ENCODE measurements around the gene RRP12.
A peak's percentile ranks its signal among the peaks of the same experiment; 100 is the strongest.
"Not testable (repeated sequence)": the region's sequence is repeated elsewhere in the genome, so short reads cannot be mapped to it uniquely, and the experiment has no call there.

RRP12 gene

DNA sequence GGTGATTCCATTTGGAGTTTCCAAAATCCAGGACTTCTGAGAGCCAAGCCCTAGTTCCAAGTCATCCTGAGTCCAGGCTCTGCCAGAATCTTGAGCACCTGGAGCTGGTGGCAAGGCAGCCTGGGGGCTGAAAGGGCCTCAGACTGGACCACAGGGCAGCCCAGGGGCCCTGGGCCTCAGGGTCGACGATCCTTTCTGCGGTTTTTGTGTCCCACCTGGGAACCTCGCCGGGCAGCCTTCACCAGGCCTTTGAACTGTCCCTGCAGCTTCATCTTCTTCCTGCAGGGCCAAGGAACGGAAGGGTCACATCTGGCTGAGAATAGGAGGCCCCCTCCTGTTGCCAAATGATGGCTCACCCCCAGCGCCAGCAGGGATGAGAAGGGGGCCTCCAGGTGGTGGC is 44.2 kb downstream of the RRP12 start:
- TF ChIP-seq CTCF (IDR thresholded peaks at IDR 0.05; ENCODE audit: low read length, missing control alignments): no peak
- no peak overlapping the region for H3K4me3 ChIP-seq (replicated peaks; ENCODE audit: low read depth, low read length)
- DNase-seq (ENCODE audit: low read depth): no peak

DNA sequence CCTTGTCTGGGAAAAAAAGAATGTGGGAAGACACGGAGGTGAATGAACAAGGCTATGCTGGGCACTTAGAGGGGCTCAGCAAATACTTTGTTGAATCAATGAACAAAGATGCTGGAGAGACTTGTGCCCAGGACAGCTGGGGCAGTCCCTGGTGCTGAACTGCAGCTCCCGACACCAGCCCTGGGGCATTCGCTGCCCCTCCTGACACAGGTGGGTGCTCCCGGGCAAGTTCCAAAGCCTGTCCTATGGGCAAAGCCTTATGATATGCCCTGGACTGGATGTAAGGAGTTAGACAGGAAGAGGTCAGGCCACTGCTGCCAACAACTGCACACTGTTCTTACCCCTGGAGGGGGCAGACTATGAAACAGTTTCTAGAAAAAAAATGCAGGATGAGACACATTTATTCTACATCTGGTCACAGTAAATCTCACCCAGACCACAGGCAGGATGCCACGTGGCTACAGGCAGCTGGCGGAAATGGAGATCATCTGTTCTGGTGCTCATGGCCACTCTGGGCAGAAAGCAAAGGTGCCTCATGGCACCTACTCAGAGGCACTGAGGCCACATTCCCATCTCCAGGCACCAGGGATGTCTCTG is 44.7 kb downstream of the RRP12 start:
- no peak overlapping the region for H3K4me3 ChIP-seq (replicated peaks; ENCODE audit: low read depth, low read length)
- no peak for DNase-seq (ENCODE audit: low read depth)
- no peak for TF ChIP-seq CTCF (IDR thresholded peaks at IDR 0.05; ENCODE audit: low read length, missing control alignments)

- no peak overlapping the region for H3K4me3 ChIP-seq (replicated peaks; ENCODE audit: low read depth, low read length)
- DNase-seq (ENCODE audit: low read depth): peak; percentile 40
- TF ChIP-seq CTCF (IDR thresholded peaks at IDR 0.05; ENCODE audit: low read length, missing control alignments): peak; percentile 56
Measured at GRCh38 chr10:97355571-97355975, 45.6 kb downstream of the RRP12 start.

DNA sequence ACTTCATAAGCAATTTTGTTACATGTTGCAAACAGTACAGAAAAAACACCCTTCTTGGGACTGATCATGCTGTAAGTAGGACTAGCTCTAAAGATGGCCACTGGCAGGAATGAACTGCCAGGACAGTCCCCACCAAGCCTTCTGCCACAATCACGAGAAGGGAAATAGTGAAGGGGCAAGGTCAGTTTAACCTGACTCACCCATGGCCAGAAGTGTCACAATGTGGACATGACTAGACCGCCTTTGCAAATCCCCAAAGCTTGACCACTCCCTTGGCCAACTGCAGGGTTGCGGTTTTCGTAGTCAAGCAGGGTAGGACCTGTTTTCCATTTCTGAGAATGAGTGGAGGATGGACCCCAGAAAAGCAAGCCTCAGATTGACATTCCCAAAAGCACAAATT is 47.2 kb downstream of the RRP12 start:
- no peak for DNase-seq (ENCODE audit: low read depth)
- H3K4me3 ChIP-seq (replicated peaks; ENCODE audit: low read depth, low read length): no peak overlapping the region
- TF ChIP-seq CTCF (IDR thresholded peaks at IDR 0.05; ENCODE audit: low read length, missing control alignments): no peak

- TF ChIP-seq CTCF (IDR thresholded peaks at IDR 0.05; ENCODE audit: low read length, missing control alignments): no peak
- no peak for DNase-seq (ENCODE audit: low read depth)
- no peak overlapping the region for H3K4me3 ChIP-seq (replicated peaks; ENCODE audit: low read depth, low read length)
Measured at GRCh38 chr10:97349752-97350513, 51.2 kb downstream of the RRP12 start.

DNA sequence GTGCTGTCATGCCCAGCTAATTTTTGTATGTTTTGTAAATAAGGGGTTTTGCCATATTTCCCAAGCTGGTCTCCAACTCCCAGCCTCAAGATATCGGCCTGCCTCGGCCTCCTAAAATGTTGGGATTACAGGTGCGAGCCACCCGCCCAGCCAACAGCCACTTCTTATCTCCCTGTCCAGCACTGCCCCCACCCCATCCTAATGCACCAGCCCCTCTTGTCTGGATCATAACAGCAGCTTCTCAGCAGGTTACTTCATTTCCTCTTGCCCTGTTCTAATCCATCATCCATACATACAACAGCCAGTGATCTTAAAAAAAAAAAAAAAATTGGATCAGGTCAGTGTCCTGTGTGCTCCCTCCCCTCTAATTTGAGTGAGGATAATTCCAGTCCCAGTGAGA is 53.8 kb downstream of the RRP12 start:
- DNase-seq (ENCODE audit: low read depth): no peak
- TF ChIP-seq CTCF (IDR thresholded peaks at IDR 0.05; ENCODE audit: low read length, missing control alignments): no peak
- no peak overlapping the region for H3K4me3 ChIP-seq (replicated peaks; ENCODE audit: low read depth, low read length)

GRCh38 chr10:97343664-97344063 is 57.5 kb downstream of the RRP12 start:
- not testable (repeated sequence) for DNase-seq (ENCODE audit: low read depth); H3K4me3 ChIP-seq (replicated peaks; ENCODE audit: low read depth, low read length)
